ENCODE data around the gene IMMP2L.

GRCh38 chr7:111561654-111561903 lies 713 bp downstream of the IMMP2L start:
- TF ChIP-seq CTCF (IDR thresholded peaks at IDR 0.05) (no peak), POLR2A (IDR thresholded peaks at IDR 0.05; ENCODE audit: low read depth) (no peak)

Measured in esophagus muscularis mucosa (tissue), 3 donors.